ENCODE results near the gene CD3E. TPM values are rescaled to one million over a fixed set of nuclear protein-coding genes. Genes with fewer than 3 reads are reported as not detected.

CD3E gene
- total RNA-seq, 3 donors from 2014 or later: 6.3 to 9.7 (median 9.7) TPM

DNA sequence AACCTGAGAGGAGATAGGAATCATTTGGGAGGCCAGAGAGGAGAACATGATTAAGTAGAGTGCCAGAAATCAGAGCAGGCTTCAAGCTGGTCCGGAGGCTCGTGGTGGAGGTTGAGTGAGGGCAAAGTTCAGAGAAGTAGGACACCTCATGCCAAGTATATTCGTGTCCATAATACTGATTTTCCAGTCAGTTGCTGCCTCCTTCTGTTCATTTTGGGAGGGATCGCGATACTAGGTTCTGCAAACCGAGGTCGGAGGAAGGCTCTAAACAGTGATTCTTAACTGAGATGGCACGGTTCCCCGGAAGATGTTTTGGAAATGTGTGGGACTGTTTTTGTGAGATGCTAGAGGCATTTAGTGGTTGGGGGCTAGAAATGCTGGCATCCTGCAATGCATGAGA, 13.6 kb upstream of the CD3E start:
- TF ChIP-seq, protein P1, sequence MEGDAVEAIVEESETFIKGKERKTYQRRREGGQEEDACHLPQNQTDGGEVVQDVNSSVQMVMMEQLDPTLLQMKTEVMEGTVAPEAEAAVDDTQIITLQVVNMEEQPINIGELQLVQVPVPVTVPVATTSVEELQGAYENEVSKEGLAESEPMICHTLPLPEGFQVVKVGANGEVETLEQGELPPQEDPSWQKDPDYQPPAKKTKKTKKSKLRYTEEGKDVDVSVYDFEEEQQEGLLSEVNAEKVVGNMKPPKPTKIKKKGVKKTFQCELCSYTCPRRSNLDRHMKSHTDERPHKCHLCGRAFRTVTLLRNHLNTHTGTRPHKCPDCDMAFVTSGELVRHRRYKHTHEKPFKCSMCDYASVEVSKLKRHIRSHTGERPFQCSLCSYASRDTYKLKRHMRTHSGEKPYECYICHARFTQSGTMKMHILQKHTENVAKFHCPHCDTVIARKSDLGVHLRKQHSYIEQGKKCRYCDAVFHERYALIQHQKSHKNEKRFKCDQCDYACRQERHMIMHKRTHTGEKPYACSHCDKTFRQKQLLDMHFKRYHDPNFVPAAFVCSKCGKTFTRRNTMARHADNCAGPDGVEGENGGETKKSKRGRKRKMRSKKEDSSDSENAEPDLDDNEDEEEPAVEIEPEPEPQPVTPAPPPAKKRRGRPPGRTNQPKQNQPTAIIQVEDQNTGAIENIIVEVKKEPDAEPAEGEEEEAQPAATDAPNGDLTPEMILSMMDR (IDR thresholded peaks at IDR 0.05): no peak
- intact Hi-C loops (cut with DNase I, micrococcal nuclease): loop anchor here in 1 of 2 donors (5.0 kb wide), 1 partner anchor 94 kb away; no protein-coding TSS in a partner anchor
- DNase-seq: peak in 2 of 3 donors; percentile 55 to 82

DNA sequence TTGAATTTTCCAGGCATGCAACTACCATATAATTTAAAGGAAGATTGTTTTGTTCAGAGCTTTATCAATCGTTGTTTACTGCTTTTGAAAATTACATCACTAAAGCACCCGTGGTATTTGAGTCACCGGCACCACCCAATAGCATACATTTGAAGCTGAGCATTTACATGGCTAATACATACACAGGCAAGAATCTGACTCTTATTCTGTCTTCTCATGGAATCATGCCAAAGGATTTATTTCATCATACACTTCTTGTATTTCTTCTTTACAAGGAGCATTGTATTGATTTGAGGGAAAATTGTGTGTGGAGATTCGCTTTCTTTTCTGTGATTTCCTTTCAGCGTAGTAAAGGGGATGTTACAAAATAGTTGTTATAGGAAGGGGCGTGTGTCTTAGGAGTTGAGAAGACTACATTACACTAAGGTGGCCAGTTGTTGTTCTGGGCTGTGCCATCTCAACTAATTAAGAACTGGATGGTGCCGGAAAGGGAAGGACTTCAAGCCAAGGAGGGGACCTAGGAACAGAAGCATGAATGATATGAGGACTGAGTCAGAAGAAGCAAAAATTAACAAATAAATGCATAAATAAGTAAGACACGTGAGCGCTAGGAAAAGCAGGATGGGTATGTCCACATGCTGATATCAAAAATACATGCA, 12.9 kb upstream of the CD3E start:
- DNase-seq: no peak
- intact Hi-C loops (cut with DNase I, micrococcal nuclease): loop anchor here in 1 of 2 donors (5.0 kb wide), 1 partner anchor 94 kb away; no protein-coding TSS in a partner anchor
- no peak overlapping the region for H3K4me3 ChIP-seq
- TF ChIP-seq, protein P1 (IDR thresholded peaks at IDR 0.05): no peak
- no peaks in the 10 kb centered on the region for H3K9me3 ChIP-seq
- ATAC-seq: peak; percentile 14
- peaks cover 6% of the 10 kb centered on the region for H3K4me1 ChIP-seq (ENCODE audit: low read depth)
- no peaks in the 10 kb centered on the region for H3K36me3 ChIP-seq (ENCODE audit: low read depth)

More for the DNA sequence above, 13.6 kb upstream of the CD3E start:
- Histone ChIP-seq H3K9me3 (no peaks in the 10 kb centered on the region), H3K36me3 (ENCODE audit: low read depth) (no peaks in the 10 kb centered on the region), H3K4me3 (no peak overlapping the region), H3K4me1 (ENCODE audit: low read depth) (peaks cover 6% of the 10 kb centered on the region)
- peak; percentile 91 for ATAC-seq

DNA sequence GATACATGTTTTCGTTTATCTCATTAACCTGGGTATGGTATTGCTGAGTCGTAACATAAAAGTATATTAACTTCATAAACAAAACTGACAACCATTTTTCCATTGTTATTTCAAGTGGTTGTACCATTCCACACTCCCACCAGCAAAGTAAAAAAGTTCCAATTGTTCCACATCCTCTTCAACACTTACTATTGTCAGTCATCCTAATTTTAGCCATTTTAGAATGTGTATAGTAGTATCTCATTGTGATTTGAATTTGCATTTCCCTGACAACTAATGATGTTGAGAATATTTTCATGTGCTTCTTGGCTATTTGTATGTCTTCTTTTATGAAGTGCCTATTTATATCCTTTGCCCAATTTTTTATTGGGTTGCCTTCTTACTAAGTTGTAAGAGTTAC, 10.5 kb upstream of the CD3E start:
- TF ChIP-seq, protein P1 (IDR thresholded peaks at IDR 0.05): no peak
- H3K4me3 ChIP-seq: no peak overlapping the region
- H3K9me3 ChIP-seq: no peaks in the 10 kb centered on the region
- intact Hi-C loops (cut with DNase I, micrococcal nuclease): loop anchor here in 1 of 2 donors (5.0 kb wide), 1 partner anchor 97 kb away; no protein-coding TSS in a partner anchor
- H3K4me1 ChIP-seq (ENCODE audit: low read depth): peaks cover 6% of the 10 kb centered on the region
- no peaks in the 10 kb centered on the region for H3K36me3 ChIP-seq (ENCODE audit: low read depth)
- no peak for ATAC-seq
- no peak for DNase-seq

DNA sequence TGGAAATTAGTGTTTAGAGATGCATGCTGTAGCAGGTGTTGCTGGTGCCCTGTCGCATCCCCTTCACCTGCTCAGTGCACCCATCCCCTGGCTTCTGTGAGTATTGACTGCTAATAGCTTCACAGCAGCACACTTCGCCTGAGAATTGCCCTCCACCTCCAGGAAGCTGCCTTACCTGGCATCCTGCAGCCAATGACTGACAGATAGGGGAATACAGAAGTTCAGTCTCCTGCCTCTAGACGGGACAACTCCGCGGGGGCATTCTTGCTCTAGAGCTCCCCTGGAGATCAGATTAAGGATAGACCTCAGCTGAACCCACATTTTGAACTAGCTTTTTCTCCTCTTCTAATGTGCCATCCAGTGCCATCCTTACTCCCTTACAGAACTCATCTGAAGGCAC, 9.3 kb upstream of the CD3E start:
- no peaks in the 10 kb centered on the region for H3K9me3 ChIP-seq
- no peaks in the 10 kb centered on the region for H3K36me3 ChIP-seq (ENCODE audit: low read depth)
- DNase-seq (no peak), ATAC-seq (no peak)
- intact Hi-C loops (cut with DNase I, micrococcal nuclease): loop anchor here in 1 of 2 donors (5.0 kb wide), 1 partner anchor 57 kb away; no protein-coding TSS in a partner anchor
- no peak overlapping the region for H3K4me3 ChIP-seq
- TF ChIP-seq, protein P1 (IDR thresholded peaks at IDR 0.05): no peak
- peaks cover 6% of the 10 kb centered on the region for H3K4me1 ChIP-seq (ENCODE audit: low read depth)

DNA sequence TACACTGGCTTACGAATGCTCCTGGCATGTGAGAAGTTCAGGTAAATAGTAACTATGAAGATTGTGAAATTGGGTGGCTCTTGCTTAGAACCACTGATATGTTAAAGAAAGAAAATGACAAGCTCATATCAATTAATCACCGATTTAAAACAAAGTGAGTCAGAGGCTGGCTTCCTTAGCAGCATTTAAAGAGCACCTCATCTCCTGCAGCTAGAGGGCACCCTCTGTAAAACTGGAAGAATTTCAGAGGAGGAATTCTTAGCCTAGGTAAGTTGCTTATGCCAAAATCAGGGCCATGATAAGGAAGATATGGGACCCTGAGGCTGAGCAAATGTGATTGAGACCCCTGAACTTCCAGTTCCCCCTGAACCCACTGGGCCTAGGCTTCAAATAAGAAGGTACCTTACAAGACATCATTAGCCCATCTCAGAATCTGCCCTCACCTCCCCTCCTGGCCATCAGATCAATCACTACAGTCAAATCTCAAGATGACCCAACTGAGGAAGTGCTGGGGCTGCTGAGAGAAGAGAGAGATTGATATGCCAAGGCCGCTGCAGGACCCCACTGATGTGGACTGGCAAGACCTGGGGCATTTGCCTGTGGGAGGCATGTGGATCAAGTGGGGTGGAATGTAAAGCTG, 8.6 kb upstream of the CD3E start:
- Histone ChIP-seq H3K4me1 (ENCODE audit: low read depth) (peaks cover 2% of the 10 kb centered on the region), H3K4me3 (no peak overlapping the region), H3K36me3 (ENCODE audit: low read depth) (no peaks in the 10 kb centered on the region), H3K9me3 (no peaks in the 10 kb centered on the region)
- peak in 1 of 3 donors; percentile 76 for DNase-seq
- peak; percentile 75 for ATAC-seq
- intact Hi-C loops (cut with DNase I, micrococcal nuclease): loop anchor here in 1 of 2 donors (5.0 kb wide), 1 partner anchor 56 kb away; no protein-coding TSS in a partner anchor
- TF ChIP-seq, protein P1 (IDR thresholded peaks at IDR 0.05): peak; percentile 35
